Thyroid gland (tissue), 4 donors: ENCODE results near the gene SLC39A8.

Source experiments
- CTCF ChIP-seq, 6 experiments: fragments of 200-600 bp in 3 of 6; fragments of 450-650 bp in 3 of 6; sonication (generic) in 3 of 6; IDR thresholded peaks; one replicate each; pipeline ENCODE4 v1.5.1; 2016 to 2019; ENCODE audit warnings: antibody characterized with exemption in 6 of 6, mild to moderate bottlenecking in 2 of 6, inconsistent platforms in 1 of 6, moderate library complexity in 1 of 6
- POLR2A ChIP-seq, 2 donors: fragments of 450-650 bp; IDR thresholded peaks; one replicate each; pipeline ENCODE4 v1.6.1; 2017; ENCODE audit warnings: antibody characterized with exemption in 2 of 2, mild to moderate bottlenecking in 2 of 2, moderate library complexity in 1 of 2

- TF ChIP-seq POLR2A (IDR thresholded peaks at IDR 0.05) (no peak), CTCF (IDR thresholded peaks at IDR 0.05) (no peak)
Measured at GRCh38 chr4:102272318-102272717, 73.0 kb downstream of the SLC39A8 start.
